G401.6 (cell line): ENCODE data around the gene HMCES.

Experiments
- FAIRE-seq: peaks from 2 replicates; lab custom pipeline; 2012; peaks lifted over from hg19 to GRCh38; lab: Jason Lieb, UNC

The HMCES gene

DNA sequence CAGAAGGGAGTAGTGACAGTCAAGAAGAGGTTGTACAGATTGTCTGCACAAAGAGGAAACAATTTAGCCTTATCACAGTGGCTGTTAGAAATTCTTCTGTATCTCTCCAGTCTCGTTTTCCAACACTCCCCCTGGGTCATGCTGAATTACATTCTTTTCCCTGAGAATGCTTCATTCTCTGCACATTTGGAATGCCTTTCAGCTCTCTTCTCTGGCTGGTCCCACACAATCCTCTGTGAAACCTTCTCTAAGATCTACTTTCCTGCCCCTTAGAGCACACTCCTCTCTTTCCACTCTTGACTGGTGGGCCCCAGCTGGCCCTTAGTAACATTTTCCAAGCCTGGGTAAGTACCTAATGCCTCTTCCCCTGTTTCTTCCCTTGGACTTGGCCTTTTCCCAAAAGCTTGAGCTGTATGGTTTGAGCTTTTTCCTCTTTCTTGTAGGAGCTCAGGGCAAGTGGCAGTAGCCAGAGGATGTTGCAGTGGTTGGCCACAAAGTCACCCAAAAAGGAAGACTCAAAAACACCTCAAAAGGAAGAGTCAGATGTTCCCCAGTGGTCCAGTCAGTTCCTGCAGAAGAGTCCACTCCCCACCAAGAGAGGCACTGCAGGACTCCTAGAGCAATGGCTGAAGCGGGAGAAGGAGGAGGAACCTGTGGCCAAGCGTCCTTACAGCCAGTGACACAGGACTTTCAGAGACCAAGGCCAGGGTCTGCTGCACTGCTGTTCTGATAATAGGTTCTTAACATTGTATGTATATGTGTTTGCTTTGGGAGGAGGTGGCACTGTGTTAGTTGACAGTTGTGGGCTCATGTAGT, 25.7 kb downstream of the HMCES start:
- FAIRE-seq: peak; percentile 42

DNA sequence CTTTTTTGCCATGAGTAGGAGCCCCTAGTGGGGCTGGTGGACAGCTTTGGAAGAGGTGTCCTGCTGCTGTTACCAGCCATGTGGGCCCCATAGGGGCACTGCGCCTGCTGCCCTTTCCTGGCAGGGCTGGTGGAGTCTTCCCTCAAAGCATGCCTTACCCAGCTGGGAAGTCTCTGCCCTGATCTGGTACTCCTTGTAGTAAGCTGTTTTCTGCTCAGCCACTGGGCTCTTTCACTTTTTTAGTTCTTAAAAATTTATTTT, 26.2 kb downstream of the HMCES start:
- FAIRE-seq: no peak

DNA sequence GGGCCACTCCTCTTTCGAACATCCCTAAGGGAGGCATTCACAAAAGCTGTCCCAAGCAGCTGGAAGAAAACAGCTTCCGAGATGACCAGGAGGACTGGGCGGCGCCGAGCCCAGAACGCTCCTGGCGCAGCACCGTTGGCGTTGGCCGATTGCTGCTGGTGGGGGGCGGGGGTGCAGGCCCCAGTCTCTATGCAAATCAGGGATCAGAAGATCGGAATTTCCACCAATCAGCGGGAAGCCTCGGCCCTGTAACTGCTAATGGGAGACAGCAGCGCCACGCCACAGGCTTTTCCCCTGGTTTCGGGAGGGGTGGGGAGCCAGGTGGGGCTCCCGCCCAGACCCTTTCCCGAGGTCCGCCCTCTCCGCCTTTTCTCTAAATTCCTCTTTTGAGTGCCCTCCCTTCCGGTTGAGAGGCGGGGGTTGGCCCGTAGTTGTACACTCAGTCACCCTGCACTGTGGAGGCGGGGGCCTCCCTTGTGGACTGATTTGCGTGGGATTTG, 27.0 kb downstream of the HMCES start:
- no peak for FAIRE-seq

DNA sequence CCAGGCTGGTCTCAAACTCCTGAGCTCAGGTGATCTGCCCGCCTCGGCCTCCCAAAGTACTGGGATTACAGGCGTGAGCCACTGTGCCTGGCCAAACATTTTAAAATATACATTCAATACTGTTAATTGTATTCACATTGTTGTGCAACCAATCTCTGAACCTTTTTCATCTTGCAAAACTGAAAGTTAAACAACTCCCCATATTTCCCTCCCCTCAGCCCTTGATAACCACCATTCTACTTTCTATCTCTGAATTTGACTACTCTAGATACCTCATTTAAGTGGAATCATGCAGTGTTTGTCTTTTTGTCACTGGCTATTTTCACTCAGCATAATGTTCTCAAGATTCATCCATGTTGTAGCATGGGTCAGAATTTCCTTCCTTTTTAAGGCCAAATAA, 30.0 kb downstream of the HMCES start:
- FAIRE-seq: no peak

DNA sequence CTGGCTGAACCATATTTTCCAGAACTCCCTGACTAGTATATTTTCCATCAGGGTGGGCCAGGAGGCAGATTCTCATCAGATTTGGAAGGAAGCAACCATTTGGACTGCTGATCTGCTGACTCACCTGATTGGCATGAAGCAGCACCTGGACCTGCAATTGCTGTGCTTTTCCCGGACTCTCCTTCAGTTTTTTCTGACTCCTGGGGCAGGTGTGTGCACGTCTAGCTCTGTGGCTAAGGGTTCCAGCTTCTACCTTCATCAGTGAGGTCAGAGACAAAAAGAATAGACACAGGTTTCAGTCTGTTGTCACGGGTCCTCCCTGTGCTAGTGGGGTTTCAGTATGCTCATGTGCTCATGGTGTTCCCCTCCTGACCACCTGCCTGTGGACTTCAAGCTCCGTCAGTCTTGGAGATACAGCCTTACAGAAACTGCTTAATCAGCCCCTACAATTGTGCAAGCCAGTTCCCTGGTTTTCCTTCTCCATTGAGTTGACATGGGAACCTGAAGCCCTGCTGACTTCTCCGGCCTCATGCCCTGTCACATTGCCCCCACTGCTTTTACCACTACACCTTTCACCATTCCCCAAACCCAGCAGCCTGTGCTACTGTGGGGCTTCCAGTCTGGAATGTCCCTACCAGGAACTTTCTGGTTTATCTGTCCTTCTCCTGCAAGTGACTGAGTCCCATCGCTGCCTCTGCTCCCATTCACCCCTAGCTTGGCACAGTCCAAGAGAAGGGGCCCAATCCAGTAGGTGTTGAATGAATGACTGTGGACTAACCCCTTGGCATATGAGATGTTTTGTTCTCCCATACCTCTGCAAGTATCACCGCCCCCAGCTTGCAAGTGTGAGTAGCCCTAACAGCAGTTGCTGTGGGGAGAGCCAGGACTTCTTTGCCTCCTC, 31.7 kb downstream of the HMCES start:
- no peak for FAIRE-seq

DNA sequence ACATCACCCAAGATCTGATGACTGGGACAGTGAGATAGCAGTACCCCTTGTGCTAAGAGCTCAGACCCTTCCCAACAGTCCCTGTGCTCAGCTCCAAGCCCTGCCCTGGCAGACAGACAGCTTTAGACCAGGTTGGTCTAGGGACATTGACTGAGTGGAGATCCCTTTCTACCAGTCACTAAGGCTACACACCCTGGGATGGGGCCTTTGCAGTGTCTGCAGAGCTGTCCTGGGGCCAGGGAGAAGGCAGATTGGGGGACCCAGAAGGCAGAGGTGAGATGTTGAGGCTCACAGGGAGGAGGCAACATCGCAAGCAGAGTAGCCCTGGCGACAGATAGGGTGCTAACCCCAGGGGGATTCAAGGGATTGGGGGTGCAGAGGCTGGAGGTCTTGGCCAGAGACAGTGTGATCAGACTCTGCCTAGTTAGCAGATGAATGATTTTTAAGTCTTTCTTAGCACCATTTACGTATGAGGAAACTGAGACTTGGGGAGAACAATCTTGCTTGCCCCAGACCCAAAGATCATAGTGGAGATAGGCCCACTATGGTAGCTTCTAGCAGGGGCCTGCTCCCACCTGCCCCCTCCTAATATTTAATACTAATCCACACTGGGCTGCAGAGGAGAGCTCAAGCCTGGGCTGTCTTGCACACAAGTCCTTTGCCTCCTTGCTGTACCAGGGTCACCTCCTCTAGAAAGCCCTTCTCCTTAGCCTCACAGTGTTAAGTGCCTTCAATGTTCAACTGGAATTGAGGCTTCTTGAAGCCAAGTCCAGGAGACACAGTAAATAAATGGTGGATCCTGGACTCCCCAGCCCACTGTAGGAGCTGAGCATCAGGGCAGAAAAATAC, 32.6 kb downstream of the HMCES start:
- no peak for FAIRE-seq

DNA sequence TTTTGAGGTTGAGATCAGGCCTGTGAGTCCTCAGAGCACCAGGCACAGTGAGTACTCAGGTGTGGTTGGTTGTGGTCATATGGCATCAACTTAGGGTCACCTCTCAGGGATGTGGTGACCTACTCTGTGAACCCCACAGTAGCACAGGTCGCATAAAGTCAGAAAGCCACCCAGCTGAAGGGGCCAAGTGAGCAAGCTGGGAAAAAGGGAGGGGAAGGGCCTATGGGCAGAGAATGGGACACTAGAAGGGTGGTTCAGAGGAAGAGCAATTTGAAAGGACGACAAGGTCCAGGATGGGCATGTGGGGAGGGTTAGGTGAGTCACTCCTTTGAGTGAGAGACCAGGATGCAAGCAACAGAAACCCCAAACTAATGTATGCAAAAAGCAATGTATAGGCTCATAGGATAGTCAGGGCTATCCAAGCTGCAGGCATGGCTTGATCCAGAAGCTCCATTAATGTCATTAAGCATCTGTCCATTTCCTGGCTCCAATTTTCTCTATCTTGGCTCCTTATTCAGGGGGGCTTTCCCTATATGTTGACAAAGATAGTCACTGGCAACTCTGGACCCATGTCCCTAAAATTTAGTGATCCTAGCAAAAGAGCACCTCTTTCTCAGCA, 33.5 kb downstream of the HMCES start:
- FAIRE-seq: no peak

DNA sequence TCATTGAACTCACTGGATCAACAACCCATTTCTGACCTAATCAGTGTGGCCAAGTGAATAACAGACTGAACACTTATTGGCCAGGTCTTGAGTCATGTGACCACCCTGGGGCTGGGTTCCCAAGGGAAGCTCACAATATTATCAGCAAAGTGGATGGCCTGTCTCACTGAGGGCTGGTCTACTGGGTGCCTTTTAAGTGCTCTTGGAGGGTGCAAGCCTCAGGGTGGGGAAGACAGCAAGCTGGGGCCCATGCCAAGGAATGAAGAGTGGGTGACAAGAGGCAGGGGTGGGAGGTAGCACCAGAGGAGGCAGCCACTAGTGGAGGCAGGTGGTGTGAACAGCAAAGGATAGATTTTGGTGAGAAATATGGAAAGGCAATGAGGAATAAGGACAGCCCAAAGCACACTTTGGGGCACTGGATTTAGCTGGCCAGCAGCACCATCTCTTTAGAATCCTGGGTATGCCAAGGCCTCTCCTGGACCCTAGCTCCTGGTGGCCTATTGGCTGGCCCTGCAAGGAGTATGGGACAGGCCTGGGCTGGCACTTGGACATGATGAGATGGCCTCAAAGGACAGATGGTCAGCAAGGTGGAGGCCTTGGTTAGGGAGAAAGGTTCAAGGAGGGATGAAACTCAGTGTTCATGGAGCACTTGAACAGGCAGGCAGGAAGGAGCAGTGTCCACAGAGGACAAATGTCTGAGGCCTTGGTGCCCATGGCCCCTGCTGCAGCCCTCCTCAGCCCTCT, 34.2 kb downstream of the HMCES start:
- FAIRE-seq: no peak

DNA sequence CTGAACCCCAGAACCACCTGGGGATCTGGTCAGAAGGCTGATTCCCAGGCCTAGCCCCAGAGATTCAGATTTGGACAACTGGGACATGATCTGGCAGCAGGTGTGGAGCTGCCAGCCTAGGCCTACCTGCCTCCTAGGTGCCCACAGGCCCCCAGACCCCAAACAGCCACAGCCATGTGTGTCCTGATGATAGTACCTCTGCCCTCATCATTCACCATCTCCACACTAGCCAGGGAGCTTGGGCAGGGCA, 34.7 kb downstream of the HMCES start:
- no peak for FAIRE-seq

DNA sequence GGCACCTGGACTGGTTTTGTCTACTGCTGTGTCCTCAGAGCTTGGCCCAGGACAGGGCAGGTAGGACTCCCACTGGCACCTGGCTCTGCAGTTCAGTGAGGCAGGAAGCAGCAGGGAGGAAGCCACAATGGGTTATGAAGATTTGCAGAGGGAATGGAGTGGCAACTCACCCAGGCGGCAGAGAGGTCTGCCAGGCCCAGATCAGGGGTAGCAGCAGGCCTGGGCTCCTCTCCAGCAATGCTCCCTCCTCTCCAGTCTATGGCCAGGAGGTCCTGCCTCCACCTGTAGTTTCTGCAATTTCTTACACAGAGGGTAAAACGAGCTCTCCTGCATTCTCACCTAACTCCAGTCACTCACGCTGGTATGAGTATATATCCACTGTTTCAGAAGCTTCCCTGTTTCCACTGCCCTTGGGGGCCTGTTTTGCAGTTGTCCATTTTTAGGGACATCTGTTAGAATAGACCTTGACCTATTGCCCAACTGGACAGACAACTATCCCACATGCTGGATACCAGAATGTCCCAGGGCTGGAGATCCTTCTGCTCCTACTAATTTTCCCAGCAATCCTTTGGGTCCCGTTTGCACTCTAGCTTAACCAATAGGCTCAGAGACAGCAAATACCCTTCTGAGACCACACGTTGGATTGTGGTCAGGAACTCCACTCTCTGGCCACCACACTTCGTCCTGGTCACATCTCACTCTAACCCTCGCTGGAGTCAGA, 35.2 kb downstream of the HMCES start:
- FAIRE-seq: no peak

DNA sequence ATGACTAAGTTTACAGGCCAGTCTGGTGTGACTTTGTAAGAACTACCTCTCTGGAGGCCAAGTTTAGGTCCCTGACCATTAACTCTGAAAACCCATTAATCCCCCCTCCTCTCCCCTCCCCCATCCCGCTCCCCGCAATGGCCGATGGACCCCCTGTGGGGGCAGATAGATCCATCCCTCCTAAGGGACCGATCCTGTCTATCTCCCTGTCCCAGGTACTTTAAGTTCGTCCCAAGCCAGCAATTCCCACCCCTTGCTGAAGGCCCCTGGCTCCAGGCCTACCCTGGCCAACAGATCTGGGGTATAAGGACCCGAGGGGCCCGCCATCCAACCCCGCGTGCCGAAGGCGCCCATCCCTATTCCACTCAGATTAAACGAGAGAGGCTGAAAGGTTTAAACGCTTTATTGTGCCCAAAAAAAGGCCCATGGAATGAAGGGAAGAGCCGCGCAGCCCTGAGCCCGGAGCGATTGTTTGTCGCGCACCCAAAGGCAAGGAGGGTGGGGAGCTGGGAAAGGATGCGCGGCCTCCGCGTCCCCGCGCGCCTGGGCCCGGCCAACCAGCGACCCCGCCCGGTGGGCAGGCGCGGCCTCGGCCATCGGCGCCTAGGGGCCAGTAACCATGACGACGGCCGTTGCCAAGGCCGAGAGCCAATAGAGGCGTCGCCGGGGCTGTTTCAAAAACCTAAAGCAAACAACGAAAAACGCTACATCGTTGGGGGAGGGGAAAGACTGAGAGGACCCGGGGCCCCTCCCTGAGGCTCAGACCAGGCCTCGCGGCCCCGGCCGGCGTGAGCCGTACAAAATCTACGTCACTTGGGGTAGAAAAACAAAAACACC, 35.9 kb downstream of the HMCES start:
- FAIRE-seq: peak; percentile 84

DNA sequence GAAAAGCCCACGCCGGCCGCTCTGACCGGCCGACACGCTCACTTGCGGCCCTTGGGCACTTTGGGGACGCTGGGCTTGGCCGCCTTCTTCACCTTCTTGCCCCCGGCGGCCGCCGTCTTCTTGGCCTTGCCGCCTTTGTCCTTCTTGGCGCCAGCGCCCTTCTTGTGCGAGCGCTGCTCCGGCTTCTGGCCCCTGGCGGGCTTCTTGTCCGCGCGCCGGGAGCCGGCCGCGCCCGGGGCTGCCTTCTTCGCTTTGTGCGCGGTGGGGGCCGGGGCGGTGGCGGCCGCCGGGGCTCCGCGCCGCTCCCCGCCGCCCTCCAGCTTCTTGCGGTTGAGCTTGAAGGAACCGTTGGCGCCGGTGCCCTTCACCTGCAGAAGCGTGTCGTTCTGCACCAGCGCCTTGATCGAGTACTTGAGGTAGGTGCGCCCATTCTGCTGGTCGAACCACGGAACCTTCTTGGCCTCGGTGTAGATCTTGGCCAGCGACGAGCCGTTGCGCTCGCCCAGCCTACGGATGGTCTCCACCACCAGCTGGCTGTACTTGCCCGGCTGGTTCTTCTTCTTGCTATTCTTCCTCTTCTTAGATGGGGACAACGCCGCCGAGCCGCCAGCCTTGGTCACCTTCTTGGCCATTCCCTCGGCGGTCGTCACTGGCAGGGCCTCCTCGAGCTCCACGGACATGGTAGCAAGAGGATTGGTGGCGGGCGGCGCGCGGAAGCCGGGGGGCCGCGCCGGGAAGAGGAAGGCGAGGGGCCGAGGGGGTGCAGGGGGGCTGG, 36.7 kb downstream of the HMCES start:
- FAIRE-seq: no peak

DNA sequence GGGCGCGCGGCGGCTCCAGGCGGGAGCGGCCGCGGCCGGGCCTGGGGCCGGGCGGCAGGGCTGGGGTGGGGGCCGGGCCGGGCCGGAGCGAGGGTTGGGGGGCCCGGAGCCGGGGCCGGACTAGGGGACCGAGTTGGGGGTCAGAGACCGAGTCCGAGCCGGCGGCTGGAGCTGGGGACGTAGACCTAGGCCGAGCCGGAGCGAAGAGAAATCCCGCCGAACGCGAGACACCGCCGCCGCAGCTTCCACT, 37.3 kb downstream of the HMCES start:
- FAIRE-seq: no peak

DNA sequence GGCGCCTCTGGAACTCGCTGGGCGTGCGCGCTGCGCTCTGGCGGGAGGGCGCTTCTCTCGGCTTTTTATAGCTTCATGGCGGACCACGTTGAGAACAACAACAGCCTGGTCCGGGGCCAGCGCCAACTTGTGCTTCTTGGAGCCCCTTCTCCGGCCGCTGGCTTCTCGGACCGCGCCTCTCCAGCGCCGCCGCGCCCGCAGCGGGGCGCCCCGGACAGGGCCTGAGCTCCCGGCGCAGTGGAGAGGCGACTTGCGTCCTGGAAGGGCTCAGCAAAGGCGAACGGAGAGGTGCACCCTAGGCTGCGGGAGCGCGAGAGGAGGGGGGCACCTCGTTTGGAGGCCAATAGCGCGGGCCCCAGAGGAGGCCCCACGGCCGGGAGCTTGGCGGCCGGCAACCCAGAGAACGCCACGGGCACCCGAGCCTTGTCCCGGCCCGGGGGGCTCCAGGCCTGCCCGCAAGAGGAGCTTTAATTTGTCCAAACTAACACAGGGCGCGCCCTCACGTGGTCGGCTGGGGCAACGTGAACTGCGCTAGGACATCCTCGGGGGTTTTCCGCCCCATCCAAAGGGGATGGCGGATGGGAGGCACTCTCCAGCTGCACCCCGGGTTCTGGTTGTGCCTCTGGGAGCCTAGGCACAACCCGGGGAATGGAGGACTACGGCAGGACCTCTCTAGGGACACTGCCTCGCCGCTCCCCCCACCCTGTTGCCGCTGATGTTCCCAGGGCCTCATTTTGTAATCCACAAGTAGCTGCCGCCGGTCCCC, 37.8 kb downstream of the HMCES start:
- no peak for FAIRE-seq

DNA sequence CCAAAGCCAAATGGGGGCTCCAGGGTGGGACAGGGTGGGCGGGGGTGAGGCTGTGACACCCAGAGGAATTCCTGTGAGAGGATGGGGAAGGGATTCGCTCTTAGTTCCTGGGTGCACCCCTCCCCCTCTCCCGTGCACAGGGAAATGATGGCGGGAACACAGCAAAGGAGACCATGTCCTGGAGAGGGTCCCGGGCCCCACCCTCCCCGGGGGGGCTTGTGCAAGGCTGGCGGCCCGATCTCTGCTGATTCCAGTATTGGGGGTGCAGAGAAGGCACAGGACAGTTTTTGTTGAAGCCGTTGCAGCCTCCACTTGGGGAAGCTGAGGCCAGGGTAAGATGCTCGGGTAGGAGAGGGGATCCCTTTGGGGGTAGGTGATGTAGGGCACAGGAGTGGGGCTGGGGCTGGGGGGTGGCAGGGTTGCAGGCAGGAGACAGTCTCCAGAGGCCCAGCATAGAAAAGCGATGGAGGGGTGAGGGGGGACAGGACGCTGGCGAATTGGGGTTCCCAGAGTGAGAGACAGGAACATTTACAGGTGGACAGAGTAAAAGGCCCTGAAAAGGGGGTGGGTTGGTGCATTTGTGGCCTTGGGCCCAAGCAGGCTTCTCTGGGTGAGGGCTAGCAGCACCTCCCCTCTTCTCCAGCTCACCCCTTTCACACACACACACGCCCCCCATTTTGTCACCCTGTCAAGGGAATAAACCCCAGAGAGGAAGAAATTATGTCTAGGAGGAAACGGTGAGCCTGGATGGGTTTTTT, 38.5 kb downstream of the HMCES start:
- FAIRE-seq: no peak

DNA sequence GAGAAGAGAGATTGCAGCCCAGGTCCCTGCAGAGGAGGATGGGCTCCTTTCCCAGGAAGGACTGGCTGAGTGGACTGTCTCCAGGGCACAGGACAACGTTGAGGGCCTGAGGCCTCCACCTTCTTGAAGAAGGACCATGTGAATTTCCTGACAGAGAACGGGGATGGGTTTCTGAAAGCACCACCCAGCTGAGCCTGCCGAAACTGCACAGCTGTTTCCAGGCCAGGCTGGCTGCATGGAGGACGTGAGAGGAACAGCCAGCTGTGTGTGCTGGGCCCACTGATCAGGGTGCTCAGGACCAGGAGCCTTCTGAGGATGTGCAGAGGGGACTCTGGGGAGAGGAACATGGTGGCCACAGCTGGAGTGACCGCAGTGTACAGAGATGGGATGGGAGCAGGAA, 39.2 kb downstream of the HMCES start:
- no peak for FAIRE-seq

DNA sequence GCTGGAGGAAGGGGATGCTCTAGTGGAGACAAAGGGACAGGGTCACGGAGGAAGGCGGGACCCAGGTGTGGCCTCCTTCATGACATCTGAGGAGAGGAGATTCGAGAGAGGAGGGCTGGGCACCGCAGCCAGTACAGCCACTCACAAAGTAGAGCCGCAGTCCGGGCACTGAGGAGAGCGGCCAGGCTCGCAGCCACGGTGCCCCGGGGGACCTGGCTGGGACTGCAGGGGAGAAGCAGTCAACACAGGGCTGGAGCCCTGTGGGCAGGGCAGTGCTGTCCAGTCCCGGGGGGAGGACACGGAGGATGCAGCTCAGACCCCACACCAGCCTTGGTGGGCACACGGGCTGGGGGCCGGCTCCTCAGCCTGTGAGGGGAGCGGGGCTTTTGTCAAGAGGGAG, 40.3 kb downstream of the HMCES start:
- FAIRE-seq: no peak

DNA sequence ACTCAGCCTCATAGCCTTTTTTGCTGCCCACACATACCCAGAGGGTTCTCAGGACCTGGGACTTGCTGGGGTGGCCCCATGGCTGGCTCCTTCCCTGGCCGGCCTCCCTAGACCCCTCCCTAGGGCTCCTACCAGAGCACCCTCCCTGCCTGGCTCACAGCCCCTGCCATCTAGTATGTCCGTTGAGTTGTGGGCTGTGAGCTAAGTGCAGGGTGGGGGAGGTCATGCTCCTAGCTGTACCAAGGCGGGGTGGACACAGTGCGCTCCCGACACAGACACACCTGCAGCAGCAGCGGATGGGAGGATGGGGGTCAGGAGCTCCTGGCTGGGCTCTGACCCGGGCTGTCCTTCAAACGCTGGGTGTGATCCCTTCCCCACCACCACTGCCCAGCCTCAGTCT, 41.6 kb downstream of the HMCES start:
- FAIRE-seq: no peak
